Measurements from ENCODE around the gene MAVS.

GRCh38 chr20:3865887-3866407, 19.3 kb downstream of the MAVS start:
- TF ChIP-seq CTCF (IDR thresholded peaks at IDR 0.05 in 8 of 11, conservative IDR thresholded peaks at IDR 0.05 in 3 of 11), result no peak
- TF ChIP-seq POLR2A (IDR thresholded peaks at IDR 0.05), result no peak
